Transverse colon (tissue), 4 donors: ENCODE measurements around the gene RFPL3.

Experiments used
- EP300 ChIP-seq: sonication (generic); formaldehyde crosslinking; IDR thresholded peaks from one replicate; pipeline ENCODE4 v1.6.1; 2017; ENCODE audit warnings: antibody characterized with exemption, low read depth
- POLR2A ChIP-seq: fragments of 450-650 bp; IDR thresholded peaks from one replicate; pipeline ENCODE4 v1.6.1; 2016; ENCODE audit warnings: antibody characterized with exemption, mild to moderate bottlenecking, moderate library complexity
- POLR2AphosphoS5 ChIP-seq, 3 donors: sonication (generic); formaldehyde crosslinking; IDR thresholded peaks; one replicate each; pipeline ENCODE4 v1.6.1; 2016; ENCODE audit warnings: antibody characterized with exemption in 3 of 3
- TF ChIP-seq, protein P1 (sequence below), 5 experiments: fragments of 200-600 bp in 3 of 5; fragments of 450-650 bp in 2 of 5; sonication (generic) in 3 of 5; IDR thresholded peaks; 1 replicate in 2 of 5; 2 replicates in 3 of 5; pipeline ENCODE4 v1.5.1; 2016 to 2017; ENCODE audit warnings: antibody characterized with exemption in 5 of 5, inconsistent platforms in 3 of 5, mild to moderate bottlenecking in 2 of 5, moderate library complexity in 1 of 5

DNA sequence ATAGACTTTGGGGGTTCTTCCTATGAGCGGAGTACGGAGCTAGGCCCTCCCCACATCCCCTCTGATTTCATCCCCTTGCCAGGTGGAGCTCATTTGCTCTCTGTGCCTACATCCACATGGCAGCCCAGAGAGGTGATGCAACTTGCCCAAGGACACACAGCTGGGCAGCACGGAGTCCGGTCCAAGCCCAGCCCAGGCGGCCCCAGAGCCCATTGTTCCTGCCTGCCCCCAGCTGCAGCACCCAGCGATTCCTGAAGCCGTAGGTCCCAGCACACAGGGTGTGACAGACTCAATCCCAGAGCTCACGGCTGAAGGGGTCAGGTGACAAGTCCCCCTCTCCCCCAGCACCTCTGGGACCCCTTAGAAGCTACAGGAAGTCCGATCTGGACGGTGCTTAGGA, 22.2 kb upstream of the RFPL3 start:
- TF ChIP-seq, protein P1, sequence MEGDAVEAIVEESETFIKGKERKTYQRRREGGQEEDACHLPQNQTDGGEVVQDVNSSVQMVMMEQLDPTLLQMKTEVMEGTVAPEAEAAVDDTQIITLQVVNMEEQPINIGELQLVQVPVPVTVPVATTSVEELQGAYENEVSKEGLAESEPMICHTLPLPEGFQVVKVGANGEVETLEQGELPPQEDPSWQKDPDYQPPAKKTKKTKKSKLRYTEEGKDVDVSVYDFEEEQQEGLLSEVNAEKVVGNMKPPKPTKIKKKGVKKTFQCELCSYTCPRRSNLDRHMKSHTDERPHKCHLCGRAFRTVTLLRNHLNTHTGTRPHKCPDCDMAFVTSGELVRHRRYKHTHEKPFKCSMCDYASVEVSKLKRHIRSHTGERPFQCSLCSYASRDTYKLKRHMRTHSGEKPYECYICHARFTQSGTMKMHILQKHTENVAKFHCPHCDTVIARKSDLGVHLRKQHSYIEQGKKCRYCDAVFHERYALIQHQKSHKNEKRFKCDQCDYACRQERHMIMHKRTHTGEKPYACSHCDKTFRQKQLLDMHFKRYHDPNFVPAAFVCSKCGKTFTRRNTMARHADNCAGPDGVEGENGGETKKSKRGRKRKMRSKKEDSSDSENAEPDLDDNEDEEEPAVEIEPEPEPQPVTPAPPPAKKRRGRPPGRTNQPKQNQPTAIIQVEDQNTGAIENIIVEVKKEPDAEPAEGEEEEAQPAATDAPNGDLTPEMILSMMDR (IDR thresholded peaks at IDR 0.05) = no peak
- TF ChIP-seq POLR2AphosphoS5 (IDR thresholded peaks at IDR 0.05) (no peak), EP300 (no peak), POLR2A (no peak)
